T1000 (cell line): ENCODE data around the gene IL1R2.

Experiments
- DNase-seq: peaks from one replicate; lab custom pipeline; 2025; ENCODE audit warnings: mixed read lengths; lab: John Stamatoyannopoulos, UW

Gene IL1R2

DNA sequence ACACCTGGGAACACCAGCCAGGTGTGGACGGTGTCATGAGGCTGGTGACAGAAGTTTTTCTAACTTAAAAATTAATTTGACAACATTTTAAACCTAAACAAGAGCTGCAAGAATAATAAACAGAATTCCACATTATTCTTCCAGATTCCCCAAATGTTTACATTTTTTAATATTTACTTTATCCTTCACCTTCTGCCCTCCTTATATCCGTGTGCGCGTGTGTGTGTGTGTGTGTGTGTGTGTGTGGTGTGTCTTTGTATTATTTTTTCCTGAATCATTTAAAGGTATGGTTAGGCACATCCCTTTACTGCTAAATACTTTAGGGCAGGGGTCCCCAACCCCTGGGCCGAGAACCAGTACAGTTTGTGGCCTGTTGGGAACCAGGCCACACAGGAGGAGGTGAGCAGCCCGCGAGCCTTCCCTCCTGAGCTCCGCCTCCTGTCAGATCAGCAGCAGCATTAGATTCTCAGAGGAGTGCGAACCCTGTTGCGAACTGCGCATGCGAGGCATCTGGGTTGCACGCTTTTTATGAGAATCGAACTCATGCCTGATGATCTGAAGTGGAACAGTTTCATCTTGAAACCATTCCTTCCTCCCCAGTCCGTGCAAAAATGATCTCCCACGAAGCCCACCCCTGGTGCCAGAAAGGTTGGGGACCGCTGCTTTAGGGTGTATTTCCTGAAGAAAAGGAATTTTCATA lies 16.4 kb upstream of the IL1R2 start:
- DNase-seq = no peak

DNA sequence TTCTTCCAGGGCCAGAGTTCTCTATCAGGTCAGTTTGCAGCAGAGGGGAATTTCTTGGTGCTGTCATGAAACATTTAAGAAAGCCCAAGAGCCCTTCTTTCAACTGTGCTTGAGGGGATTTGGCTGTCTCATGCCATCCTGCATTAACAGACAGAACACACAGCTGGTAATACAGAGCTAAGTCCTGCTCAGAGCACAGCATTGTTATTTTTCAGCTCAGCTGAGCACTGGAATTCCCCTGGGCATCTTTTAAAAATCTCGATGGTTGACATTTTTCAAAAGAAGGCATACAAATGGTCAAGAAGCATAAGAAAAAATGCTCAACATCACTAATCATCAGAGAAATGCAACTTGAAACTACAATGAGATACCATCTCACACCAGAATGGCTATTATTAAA lies 14.9 kb upstream of the IL1R2 start:
- no peak for DNase-seq

DNA sequence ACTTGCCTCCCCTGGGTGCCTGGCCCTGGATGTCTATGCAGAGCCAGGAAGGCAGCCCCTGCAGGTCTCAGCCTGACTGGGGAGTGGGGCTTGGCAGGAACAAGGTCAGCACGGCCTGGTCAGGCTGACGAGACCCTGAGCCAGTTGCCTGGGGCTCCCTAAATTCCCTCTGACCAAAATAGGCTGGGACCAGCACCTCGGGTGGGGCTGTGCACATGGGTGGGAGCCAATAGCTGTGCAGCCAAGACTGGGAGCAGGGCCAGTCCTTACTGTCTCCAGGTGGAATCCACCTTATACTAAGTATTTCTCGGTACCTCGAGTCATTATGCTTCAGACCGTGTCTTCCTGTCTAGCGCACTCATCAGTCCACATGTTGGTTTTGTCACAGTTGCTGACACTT lies 11.4 kb upstream of the IL1R2 start:
- no peak for DNase-seq

DNA sequence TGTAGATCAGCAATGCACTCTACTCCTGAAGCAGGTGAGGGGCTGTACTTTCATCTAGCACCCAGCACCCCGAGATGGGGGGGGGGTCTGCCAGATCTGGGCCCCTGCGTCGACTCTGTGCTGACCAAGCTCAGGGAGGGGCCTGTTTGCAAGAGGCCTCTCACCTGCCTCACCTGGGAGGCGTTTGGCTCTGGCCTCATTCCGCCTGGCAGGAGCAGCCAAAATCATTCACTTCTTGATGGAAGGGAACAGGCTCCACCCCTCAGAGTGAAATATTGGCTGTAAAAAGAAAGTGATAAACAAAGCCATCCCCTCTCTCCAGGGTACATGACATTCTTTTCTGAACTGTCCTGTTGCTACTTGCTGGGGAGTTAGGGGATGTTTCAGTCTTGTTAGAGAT lies 10.7 kb upstream of the IL1R2 start:
- DNase-seq = no peak

DNA sequence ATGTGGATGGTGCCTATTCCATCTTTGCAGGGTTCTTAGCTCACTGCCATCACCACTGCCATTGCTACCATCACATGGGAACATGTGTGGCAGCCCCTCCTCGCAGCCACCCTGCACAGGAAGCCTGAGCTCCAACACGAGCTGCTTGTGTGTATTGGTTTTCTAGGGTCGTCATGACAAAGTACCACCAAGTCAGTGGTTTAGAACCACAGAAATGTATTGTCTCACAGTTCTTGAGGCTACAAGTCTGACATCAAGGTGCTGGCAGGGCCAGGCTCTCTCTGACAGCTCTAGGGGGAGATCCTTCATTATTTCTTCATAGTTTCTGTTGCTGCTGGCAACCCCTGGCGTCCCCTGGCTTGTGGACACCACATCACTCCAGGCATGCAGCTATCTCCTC lies 10.3 kb upstream of the IL1R2 start:
- no peak for DNase-seq

DNA sequence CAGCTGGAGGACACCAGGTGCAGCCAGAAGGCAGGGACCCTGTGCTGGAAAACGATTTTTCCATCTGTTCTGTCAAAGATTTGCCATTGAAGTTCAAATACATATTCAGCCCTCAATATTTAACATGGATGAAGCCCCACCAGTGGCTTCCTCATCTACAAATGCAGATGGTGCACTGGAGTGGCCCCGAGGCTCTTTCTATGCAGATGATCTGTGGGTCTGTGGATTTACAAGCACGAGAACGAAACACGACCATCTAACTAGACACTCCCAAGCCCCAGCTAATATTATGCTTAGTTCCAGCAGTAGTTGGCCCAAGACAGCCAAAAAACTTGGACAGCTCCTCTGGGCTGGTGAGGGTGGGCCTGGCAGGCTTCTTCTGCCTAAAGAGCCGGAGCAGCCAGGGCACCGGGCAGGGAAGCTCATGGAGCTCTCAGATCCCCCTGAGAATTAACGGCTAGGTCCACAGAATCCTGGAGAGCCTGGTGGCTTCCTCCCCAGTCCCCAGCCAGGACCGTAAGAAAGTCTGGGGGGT lies 9.2 kb upstream of the IL1R2 start:
- no peak for DNase-seq

DNA sequence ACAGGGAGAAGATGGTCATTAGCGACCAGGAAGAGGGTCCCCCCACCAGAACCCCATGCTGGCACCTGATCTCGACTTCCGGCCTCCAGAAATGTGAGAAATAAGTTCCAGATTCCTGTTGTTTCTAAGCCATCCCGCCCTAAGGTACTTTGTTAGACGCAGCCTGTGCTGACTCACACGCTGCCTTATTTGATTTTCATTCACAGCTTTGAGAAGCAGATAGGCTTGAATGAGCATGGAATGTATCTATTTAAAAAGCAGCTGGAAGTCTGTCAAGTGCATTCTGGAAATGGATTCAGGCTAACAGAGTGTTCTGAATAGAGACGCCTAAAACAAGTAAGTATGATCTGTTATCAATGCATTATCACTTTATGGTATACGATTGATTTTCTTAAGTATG lies 8.3 kb upstream of the IL1R2 start:
- no peak for DNase-seq

DNA sequence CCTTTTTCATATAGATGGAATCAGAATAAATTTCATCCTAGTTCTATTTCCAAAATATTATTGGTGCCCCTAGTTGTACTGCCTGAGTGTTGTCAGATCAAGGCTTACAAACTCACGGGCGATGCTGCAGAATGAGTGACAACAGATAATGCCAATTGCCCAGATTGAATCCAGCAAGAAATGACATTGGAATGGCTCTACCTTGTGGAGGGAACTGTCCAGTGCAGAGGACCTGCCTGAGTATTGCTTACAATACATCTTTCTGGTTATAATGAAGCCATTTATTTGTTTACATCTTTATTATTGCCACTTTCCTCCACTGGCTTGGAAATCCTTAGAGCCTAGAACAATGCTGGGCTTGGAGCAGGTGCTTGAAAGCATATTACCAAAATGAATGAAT lies 7.8 kb upstream of the IL1R2 start:
- no peak for DNase-seq

DNA sequence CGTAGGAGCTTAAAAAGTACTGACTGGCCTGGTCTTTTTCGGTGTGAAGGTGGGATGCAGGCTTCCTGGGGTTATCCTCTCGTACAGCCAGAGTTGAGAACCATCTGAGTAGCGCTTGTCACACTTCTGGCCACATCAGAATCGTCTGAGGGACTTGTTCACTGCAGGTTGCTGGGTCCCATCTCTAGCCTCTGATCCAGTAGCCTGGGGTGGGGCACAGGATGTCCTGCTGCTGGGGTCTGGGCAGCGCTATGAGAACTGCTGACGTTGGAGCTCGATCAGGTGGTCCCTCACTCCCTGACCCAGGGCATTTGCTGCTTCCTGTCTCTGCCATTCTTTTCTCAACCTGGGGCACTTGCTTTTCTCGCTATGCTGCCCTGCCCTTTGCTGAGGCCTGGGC lies 7.1 kb upstream of the IL1R2 start:
- DNase-seq = no peak

DNA sequence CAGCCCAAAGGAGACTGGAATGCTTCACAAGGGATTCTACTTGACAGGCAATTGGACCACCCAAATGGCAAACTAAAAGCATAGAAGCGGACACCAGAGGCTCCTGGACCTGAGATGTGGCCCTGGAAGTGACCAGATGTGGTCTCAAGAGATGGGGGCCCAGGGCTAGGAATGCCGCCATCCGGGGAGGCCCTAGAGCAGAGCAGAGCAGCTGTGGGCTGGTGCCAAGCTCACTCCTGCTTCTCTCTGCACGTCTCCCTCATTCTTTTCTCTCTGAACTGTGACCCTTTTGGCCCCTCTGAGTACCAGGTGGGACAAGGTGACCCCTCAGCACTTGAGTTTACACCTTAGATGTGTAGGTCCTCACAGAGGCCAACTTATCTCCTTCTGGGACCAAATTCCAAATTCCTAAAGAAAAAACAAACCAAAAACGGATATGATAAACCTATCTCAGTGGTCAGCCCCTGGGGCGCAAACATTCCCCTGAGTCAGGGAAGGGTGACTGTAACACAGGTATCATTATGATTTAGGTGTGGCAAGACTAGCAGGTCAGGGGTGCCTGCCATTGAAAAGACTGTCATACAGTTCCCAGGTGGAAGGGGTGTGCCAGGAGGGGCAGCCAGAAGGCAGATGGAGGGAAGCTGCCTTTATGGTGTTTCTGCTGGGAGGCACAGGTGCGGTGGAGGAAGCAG lies 6.5 kb upstream of the IL1R2 start:
- DNase-seq = no peak

DNA sequence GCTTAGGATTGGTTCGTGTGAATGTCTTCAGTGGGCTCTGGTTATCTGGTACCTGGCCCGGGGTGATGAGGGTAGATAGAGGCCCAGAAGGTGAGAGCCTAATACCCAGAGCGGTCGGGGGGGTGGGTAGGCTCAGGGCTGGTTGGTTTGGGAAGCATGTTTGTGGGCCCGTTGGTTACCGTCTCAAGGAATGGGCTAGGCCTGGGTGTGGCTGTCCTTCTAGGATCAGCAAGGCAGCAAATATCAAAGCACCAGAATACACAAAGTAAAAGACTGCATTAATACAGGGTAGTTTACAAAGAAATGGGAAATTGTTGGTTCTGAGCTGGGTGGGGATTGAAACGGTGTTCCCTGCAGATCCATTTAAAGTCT lies 6.0 kb upstream of the IL1R2 start:
- no peak for DNase-seq

DNA sequence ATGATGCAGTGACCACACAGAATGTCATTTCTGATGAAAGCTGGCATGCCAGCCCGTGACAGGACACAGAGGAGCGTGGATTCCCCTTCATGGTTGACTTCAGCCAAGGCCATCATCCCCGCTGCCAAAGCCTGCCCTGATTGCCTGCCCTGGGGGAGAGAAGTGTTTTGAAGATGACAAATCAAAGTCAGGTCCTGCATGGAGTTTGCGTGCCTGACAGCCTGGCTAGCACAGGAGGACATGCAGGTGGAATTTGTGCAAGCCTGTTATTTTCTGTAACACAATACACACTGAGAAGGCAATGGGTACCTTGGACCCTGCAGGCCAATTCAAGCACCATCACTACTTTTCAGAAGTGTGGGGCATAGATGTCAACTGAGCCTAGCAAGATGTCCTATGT lies 5.4 kb upstream of the IL1R2 start:
- DNase-seq = no peak

DNA sequence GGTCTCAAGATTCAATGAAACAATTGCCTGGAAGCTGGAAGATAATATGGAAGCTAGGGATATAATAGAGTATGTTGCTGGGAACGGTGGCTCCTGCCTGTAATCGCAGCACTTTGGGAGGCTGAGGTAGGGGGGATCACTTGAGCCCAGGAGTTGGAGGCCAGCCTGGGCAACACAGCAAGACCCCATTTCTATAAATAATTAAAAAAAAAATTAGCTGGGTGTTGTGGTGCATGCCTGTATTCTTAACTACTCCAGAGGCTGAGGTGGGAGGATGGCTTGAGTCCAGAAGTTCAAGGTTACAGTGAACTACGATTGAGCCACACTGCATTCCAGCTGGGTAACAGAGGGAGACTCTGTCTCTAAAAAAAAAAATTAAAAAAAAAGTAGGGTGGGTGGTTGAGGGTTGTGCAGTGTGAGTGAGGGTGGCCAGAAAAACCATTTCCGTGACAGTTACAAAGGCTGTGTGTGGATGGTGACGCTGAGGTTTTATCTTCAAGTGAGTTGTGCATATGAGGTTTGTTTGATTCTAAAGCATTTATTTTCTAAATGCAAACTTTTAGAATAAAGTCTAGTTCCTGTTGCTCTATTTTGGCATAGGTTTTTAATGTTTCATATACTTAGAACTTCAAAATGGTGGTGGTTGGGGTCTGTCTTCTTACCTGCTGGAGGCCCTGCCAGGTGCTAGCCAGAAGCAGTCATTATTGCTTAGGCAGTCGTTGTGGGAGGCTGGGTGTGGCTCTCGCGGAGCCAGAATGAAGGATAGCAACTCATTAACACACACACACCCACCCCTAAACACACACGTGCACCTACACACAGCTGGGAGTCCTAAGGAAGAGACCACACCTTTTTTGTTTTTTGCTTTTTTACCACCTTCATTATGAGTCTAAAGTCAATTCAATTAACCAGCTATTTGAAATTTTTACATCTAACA lies 4.7 kb upstream of the IL1R2 start:
- DNase-seq = no peak

DNA sequence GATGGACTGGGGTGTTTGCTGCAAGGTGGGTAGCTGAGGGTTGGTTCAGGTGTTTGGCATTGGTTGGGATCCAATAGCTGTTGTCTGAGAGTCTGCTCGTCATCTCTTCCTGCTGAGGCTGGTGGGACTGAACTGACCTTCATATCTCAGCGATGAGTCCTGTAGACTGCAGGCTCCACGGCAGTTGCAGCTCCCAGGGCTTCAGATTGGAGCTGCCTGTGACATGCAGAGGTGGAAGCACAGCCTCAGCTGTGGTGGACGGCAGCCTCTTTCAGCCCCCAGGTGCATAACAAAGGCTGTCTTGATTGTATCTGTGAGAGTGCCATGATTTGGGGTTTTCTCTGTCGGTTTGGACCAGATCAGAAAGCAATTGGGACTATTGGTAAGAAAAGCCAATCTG lies 3.9 kb upstream of the IL1R2 start:
- no peak for DNase-seq

DNA sequence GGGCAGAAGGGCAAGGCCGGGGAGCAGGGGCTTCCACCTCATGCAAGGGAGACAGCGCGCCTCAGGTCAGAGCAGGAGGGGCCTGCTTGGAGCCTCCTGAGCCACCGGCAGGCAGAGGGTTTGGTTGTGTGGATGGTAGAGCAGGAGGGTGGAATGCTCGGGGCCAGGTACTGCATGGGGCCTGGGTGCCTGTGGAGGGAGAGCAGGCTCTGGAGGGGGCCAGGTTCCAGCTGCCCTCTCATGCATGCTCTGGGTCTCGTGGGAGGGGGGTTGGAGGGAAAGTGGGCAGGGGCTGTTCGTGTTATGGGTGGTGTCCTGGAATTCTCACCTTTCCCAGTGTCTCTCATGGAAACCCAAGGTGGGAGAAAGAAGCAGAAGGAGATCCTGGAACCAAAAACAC lies 3.2 kb upstream of the IL1R2 start:
- no peak for DNase-seq

DNA sequence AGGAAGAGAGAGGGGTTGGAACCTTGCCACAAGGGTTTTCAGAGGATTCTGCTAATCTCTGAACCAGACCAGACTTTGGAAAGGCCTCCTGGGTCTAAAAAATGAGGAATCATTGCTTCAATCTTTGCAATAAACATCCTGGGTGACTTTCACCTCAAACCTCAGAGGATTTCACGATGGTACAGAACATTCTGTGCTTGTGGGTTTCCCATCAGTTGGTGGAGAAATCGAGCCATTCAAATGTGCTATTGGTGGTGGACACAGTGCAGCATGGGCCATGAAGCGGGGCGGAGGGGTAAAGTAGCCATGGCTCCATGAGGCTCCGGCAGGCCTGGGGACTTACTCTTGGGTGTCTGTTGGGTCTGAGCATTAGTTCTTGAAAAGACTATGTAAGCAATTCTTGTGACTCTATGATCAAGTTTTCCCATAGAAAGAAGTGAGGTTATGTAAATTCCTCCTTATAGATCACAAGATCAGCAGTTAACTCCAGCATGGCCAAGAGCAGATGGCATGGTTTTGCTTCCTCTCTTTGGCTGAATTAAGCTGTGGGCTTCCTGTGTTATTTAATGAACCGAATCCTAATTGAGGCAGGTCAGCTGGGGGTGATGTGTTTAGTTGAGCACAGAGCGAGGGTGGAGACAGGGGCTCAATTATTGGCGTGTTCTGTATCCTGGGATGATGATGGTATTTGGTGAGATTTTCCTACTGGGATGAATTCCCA lies 1.9 kb upstream of the IL1R2 start:
- no peak for DNase-seq

DNA sequence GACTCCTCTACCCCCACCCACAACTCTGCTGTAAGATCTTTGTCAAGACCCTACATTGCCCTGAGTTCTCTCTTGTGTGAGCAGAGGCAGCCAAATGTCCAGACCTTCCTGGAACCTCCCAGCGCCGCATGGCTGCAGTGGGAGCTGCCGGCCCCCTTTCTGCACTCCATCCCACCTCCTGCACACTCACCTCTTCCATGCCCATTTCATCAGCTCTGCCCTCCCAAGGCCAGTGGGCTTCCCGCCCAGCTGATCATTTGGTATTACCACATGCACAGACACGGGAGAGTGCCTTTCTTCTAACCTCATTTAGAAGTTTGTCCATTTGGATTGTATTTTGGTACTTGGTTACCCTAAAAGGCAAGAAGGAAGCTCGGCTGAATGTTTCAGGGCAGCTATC lies 2.0 kb downstream of the IL1R2 start:
- no peak for DNase-seq

DNA sequence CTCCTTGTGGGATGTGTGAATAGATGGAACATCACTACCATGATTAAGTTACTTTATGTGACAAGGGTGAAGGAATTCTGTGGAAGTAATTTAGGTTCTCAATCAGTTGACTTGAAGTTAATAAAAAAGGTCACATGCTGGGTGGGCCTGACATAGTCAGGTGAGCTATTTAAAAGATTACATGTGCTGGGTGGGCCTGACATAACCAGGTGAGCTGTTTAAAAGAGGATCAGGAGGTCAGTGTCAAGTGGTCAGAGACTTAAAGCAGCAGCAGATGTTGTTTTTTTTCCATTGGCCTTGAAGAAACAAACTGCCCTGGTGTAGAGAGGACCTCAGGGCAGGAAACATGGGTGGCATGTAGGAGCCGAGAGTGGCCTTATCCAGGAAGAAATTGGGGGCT lies 3.3 kb downstream of the IL1R2 start:
- no peak for DNase-seq

DNA sequence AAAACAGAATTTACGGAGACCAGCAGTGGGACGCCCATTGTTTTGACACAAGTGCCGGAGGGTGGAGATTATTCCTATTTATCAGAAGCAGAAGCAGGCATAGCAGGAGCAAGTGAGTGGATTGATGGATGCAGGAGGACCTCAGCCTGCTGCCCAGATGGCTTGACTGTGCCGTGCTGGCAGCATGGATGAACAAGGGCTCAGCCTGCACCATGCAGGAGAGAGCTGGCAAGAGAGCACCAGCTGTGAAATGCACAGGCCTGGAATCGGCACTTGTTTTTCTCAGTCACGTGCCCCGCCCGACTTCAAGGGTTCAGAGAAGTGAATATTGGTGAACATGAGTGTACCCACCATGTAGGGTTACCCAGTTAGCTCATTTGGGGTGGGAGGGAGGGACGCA lies 4.0 kb downstream of the IL1R2 start:
- no peak for DNase-seq

DNA sequence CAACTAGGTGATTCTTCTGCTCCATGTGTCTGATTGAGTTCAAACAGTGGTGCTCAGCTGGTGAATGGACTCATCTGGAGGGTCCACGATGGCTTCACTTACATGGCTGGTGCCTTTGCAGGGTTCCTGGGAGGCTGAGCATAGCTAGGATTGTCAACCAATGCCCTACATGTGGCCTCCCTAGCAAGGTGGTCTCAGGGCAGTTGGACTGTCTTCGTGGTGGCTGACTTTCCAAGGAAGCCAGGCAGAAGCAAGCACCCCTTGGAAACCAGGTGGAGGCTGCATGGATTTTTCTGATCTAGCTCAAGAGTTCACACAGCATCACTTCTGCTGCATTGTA lies 6.8 kb downstream of the IL1R2 start:
- DNase-seq = no peak

DNA sequence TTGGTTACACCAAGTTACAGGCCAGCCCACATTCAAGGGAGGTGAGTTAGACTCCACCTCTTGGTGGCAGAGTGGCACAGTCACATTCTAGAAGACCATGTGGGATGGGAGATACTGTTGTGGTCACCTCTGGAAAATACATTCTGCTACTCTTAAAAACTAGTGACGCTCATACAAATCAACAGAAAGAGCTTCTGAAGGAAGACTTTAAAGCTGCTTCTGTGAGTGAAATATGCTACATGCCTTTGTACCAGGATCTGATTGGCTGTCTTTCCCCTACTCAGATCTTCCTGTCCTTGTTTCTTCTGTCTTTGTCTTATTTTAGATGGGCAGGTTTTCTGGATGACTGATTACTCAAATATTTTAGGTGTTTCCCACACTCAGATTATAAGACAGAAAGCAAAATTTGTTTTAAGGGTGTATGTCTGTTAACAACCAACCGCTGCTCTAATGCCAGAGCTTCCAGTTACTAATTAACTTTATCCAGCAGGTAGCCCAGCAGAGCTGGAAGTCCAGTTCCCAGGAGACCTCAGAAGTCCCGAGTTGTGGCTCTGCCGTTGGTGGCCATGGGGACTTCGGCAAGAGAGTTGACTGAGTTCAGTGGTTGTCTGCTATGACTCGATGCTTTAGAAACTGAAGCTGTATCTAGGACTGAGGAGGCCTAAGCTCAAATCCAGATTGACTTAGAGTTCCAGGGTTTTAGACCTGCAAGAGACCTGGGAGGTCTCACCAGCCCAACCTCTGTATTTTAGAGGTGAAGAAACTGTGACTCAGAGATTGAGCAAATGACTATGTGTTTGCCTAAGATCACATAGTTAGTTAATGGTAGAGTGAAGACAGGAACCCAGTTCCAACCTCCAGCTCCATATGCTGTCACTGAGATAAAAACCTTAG lies 7.4 kb downstream of the IL1R2 start:
- DNase-seq = no peak
